NB4 (cell line): ENCODE measurements around the gene IFNK.

Experiments
- DNase-seq: peaks from one replicate; pipeline ENCODE4 v3.0.0; 2010; ENCODE audit warnings: low read depth
- H3K4me3 ChIP-seq: one replicate; pipeline ENCODE4 v1.5.1; 2011; ENCODE audit warnings: mild to moderate bottlenecking, low read depth, low read length, moderate library complexity
- CTCF ChIP-seq: IDR thresholded peaks from one replicate; pipeline ENCODE4 v1.5.1; 2012; ENCODE audit warnings: low read depth, low read length
- MYC ChIP-seq: IDR thresholded peaks from 2 replicates; pipeline ENCODE4 v1.6.1; 2011; ENCODE audit warnings: low read depth, low read length
- POLR2A ChIP-seq: IDR thresholded peaks from 2 replicates; pipeline ENCODE4 v1.6.1; 2011; ENCODE audit warnings: mild to moderate bottlenecking; ENCODE audit not compliant: insufficient read length; ENCODE audit errors: extremely low read depth
- TF ChIP-seq, protein P1 (sequence below): IDR thresholded peaks from 2 replicates; pipeline ENCODE4 v1.6.1; 2011; ENCODE audit warnings: low read depth, low read length

IFNK gene

DNA sequence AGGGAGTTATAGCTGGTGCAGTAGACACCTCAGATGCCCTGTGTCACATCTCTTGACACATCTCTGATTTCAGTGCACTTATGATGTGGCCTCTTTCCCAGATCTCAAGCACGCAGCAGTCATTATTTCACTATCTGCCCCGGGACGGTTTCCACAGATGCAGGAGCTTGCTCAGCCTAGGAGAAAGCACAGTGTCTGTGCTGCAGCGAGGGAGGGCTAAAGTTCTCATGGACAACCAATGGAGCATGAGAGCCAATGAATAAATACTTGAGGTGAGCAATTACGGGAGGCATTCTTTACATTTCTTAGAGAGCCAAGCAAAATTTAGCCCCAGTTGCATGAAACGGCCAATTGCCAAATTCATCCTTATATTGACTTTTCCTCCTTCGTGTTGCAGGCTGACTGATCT lies 12.9 kb downstream of the IFNK start:
- DNase-seq, result no peak
- TF ChIP-seq, protein P1, sequence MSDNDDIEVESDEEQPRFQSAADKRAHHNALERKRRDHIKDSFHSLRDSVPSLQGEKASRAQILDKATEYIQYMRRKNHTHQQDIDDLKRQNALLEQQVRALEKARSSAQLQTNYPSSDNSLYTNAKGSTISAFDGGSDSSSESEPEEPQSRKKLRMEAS, result no peak
- TF ChIP-seq CTCF (no peak), POLR2A (no peak), MYC (no peak)
- H3K4me3 ChIP-seq, result no peak overlapping the region

- H3K4me3 ChIP-seq, result no peak overlapping the region
- no peak for DNase-seq
- TF ChIP-seq CTCF, result no peak
- no peak for TF ChIP-seq POLR2A
- TF ChIP-seq MYC, result no peak
- TF ChIP-seq, protein P1, result no peak
Observed at GRCh38 chr9:27537756-27538155, 13.7 kb downstream of the IFNK start.

- TF ChIP-seq CTCF (no peak), POLR2A (no peak), MYC (no peak)
- TF ChIP-seq, protein P1, result no peak
- DNase-seq, result no peak
- no peak overlapping the region for H3K4me3 ChIP-seq
Observed at GRCh38 chr9:27538647-27539046, 14.6 kb downstream of the IFNK start.

- H3K4me3 ChIP-seq, result no peak overlapping the region
- TF ChIP-seq MYC, result no peak
- TF ChIP-seq CTCF, result no peak
- DNase-seq, result peak; percentile 25
Observed at GRCh38 chr9:27539479-27540441, 15.7 kb downstream of the IFNK start.

DNA sequence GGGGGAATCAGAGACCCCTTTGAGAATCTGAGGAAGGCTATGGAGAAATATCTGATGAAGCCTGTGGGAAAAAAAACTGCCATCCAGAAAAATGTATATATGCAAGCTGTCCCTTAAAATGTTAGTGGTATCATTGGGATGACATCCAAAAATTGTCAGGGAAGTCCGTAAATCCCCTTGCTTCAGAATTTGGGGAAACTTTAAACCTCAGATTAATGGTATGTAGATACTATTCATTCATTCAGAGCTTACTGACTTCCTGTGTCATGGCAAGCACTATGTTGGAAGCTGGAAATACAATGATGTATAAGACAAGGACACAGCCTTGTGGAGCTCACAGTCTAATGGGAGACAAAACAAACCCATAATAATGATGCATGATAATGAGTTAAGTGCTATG lies 16.4 kb downstream of the IFNK start:
- DNase-seq, result no peak
- TF ChIP-seq CTCF (no peak), MYC (no peak), POLR2A (no peak)
- TF ChIP-seq, protein P1, result no peak
- H3K4me3 ChIP-seq, result no peak overlapping the region

GRCh38 chr9:27541740-27542139 lies 17.6 kb downstream of the IFNK start:
- TF ChIP-seq POLR2A (no peak), CTCF (no peak), MYC (no peak)
- TF ChIP-seq, protein P1, result no peak
- no peak for DNase-seq

More at GRCh38 chr9:27541740-27542139, 17.6 kb downstream of the IFNK start:
- H3K4me3 ChIP-seq, result no peak overlapping the region
